GM18909 (cell line): ENCODE data around the gene GMPR.
A peak's percentile ranks its signal among the peaks of the same experiment; 100 is the strongest.
"Not testable (repeated sequence)": the region's sequence is repeated elsewhere in the genome, so short reads cannot be mapped to it uniquely, and the experiment has no call there.

ENCODE experiments used
- ATAC-seq: cut with Tn5 transposase; IDR thresholded peaks from one replicate; pipeline ENCODE4 v1.9.1; 2021; ENCODE audit warnings: mild to moderate bottlenecking; ENCODE audit not compliant: unreplicated experiment, poor library complexity

Gene GMPR

GRCh38 chr6:16224409-16224808, 14.0 kb upstream of the GMPR start:
- no peak for ATAC-seq

- peak; percentile 49 for ATAC-seq
Observed at GRCh38 chr6:16225062-16225731, 13.2 kb upstream of the GMPR start.

- not testable (repeated sequence) for ATAC-seq
Observed at GRCh38 chr6:16226117-16227047, 12.0 kb upstream of the GMPR start.

GRCh38 chr6:16227048-16227562, 11.3 kb upstream of the GMPR start:
- ATAC-seq = no peak

- no peak for ATAC-seq
Observed at GRCh38 chr6:16227605-16228004, 10.8 kb upstream of the GMPR start.

GRCh38 chr6:16228043-16228442, 10.3 kb upstream of the GMPR start:
- ATAC-seq = no peak

GRCh38 chr6:16228709-16229665, 9.4 kb upstream of the GMPR start:
- ATAC-seq = no peak

- ATAC-seq = no peak
Observed at GRCh38 chr6:16229700-16230099, 8.7 kb upstream of the GMPR start.

GRCh38 chr6:16230953-16231352, 7.4 kb upstream of the GMPR start:
- ATAC-seq = no peak

- no peak for ATAC-seq
Observed at GRCh38 chr6:16232086-16232485, 6.3 kb upstream of the GMPR start.

- no peak for ATAC-seq
Observed at GRCh38 chr6:16236009-16236501, 2.3 kb upstream of the GMPR start.

GRCh38 chr6:16236631-16237199, 1.7 kb upstream of the GMPR start:
- ATAC-seq = peak; percentile 43

GRCh38 chr6:16237242-16237641, 1.1 kb upstream of the GMPR start:
- no peak for ATAC-seq

GRCh38 chr6:16238963-16239797, 793 bp downstream of the GMPR start:
- ATAC-seq = no peak

- no peak for ATAC-seq
Observed at GRCh38 chr6:16239798-16240123, 1.4 kb downstream of the GMPR start.

- no peak for ATAC-seq
Observed at GRCh38 chr6:16240589-16241320, 2.4 kb downstream of the GMPR start.

- ATAC-seq = no peak
Observed at GRCh38 chr6:16241321-16241689, 2.9 kb downstream of the GMPR start.

GRCh38 chr6:16243055-16243454, 4.7 kb downstream of the GMPR start:
- no peak for ATAC-seq
